ENCODE measurements around the gene IMPA2.
"Not testable (repeated sequence)": the region's sequence is repeated elsewhere in the genome, so short reads cannot be mapped to it uniquely, and the experiment has no call there.

IMPA2 gene

GRCh38 chr18:12053289-12053688 is 72.0 kb downstream of the IMPA2 start:
- peak; percentile 81 for DNase-seq

GRCh38 chr18:12056034-12056883 is 75.0 kb downstream of the IMPA2 start:
- no peak for DNase-seq

DNA sequence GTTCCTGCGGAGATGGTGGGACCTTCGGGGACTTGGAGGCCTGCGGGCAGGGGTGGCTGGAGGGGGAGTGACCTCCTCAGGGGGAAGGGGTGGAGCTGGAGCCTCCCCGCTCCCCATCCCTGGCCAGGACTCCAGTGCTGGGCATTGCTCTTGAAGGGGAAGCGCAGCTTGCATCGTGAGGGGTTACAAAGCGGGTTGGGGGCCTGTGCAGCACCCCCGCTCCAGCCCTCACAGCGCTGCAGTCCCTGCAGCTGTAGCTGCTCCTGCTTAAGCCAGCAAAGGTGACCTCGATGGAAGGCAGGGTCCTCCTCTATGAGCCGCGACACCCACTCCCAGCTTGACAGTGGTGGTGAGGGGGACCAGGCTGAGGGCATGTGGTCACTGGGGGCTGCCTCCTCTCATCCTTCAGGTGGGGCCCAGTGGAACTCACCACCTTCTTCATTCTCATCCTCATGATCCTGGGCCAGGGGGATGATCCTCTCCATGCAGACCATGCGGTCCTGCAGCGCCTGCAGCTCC is 75.6 kb downstream of the IMPA2 start:
- DNase-seq: no peak

- no peak for DNase-seq
Observed at GRCh38 chr18:12057419-12058039, 76.2 kb downstream of the IMPA2 start.

- no peak for DNase-seq
Observed at GRCh38 chr18:12059334-12060181, 78.3 kb downstream of the IMPA2 start.

DNA sequence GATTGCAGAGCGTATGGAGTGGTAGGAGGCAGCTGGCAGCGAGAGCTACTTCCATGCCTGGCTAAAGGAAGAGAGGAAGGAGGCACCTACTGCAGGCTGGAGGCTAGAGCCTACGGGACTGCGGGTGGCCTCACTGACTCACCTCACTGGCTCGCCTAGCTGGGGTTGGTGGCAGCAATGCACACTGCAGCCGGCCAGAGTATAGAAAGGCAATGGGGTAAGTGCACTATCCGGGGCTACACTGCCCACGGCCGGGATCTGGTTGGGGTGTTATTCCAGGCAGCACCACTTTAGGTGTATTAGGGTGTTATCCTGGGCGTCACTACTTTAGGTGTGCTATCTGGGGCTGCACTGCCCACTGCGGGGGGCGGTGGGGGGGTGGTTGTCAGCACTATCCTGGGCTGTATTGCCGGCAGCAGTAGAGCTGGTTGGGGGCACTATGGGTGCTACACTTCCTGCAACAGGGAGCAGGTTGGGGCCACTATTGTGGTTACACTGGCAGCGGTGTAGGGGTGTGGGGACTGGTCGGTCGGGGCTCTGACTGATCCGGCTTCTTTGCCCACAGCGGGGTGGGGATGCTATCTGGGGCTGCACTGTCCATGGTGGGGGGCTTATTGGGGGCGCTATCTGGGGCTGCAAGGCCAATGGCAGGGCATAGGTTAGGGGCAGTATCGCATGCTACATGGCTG is 79.0 kb downstream of the IMPA2 start:
- DNase-seq: no peak

DNA sequence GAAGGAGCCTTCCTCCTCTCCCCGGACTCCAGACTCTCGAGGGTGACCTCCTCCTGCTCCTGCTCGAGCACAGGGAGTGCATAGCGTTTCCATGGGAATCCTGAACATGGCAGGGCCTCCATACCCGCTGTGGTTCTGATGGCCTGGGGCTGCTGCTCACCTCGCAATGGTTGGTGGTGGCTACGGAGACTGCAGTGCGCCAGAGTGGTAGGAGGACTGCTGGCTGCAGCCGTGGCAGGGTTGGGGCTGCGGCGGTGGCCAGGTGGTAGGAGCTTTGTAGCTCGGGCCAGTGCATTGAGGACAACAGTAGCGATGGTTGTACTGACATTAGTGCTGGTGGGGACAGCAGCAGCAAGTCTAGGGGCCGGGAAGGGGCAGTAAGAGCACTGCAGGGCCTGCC is 80.4 kb downstream of the IMPA2 start:
- no peak for DNase-seq

- DNase-seq: no peak
Observed at GRCh38 chr18:12062974-12063373, 81.7 kb downstream of the IMPA2 start.

GRCh38 chr18:12064086-12064763 is 82.9 kb downstream of the IMPA2 start:
- DNase-seq: no peak

DNA sequence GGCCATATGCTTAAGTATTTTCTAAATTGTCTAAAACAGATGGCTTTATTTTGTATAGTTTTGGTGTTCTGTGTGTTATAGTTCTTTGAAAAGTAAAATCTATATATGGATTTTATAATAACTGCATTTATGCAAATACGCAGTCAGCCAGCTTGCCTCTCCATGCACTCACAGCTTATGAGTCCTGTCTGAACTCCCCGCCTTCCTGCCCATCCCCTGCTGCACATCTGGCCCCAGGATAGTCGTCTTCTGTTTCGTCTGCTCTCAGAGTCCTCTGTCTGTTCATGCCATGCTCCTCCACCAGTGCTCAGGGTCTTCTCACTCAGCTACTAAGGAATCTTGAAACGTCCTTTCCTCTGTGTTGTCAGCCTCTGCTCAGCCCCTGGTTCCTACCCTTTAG is 84.1 kb downstream of the IMPA2 start:
- no peak for DNase-seq

DNA sequence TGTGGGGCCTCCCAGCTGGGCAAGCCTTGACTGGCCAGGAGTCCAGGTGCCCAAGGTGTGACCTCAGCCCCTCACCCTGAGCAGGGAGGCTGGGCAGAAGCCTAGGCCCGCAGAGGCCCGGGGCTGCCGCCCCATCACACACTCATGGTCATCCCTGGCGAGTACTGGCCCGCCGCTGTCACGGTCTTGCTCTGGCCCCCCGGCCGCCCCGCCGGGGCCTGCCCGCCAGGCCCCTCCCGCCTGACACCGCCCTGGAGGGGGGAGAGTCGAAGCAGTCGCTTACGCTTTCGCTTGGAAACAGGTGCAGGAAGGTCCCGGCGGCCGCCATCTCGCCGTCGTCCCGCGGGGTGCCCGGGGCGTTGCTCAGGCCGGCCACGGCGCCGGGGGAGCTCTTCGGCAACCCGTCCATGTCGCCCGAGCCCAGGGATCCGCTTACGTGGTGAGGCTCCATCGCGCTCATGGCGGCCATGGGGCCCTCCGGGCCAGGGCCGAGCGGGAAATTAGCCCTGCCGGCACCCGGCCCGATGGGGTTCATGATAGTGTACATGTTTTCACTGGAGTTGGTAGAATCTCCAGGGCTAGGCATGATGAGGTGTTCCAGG is 85.7 kb downstream of the IMPA2 start:
- DNase-seq: no peak

DNA sequence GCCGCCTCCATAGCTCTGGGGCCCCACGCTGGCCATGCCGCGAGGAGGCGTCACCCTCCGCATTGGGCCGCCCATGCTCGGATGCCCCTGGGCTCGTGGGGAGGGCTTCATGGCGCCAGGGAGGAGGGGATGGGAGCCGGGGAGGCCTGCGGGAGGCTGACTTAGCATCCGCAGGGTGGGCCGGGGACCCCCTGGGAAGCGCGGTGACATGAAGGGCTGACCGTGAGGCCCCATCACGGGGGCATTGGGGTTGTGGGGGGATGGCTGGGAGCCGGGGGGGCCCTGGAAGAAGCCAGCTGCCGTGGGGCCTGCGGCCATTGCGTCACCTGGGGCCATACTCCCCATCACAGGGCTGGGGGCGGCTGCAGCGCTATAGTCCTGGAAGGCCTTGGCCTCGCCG is 86.4 kb downstream of the IMPA2 start:
- DNase-seq: no peak

GRCh38 chr18:12068316-12068949 is 87.1 kb downstream of the IMPA2 start:
- DNase-seq: not testable (repeated sequence)

DNA sequence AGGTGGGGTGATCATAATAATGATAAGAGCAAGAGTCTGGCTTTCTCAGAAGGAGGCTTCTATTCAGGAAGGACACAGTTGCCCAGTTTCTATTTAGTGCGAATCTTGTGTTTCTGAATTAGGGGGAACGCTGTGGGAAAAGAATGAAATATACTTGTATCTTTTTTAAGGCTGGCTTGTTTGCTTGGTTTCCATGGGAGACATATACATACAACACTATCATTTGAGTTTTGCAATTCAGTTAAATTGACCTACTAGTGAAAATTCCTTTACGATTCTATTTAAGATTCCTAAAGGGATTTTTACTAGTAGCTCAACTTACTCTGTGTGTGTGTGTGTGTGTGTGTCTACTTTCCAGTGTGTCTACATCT is 87.6 kb downstream of the IMPA2 start:
- no peak for DNase-seq

DNA sequence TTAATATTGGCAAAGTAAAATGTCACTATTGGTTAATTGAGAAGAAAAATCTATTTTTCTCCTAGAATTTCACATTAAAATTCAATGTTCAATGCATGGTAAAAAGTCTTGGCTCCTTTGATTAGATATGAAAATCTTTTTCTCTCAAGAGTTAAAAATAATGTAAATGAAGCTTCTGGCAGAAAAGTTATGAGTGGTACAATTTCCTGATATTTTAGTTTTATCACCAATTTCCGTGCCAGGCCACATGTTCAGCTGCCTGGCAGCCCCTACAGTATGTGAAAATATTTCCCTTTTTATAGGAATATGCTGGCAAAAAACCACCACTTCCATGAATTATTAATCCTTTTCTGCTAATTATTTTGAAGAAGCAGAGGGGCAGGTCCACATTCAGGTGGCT is 89.8 kb downstream of the IMPA2 start:
- DNase-seq: not testable (repeated sequence)

GRCh38 chr18:12072996-12073395 is 91.7 kb downstream of the IMPA2 start:
- peak; percentile 44 for DNase-seq

DNA sequence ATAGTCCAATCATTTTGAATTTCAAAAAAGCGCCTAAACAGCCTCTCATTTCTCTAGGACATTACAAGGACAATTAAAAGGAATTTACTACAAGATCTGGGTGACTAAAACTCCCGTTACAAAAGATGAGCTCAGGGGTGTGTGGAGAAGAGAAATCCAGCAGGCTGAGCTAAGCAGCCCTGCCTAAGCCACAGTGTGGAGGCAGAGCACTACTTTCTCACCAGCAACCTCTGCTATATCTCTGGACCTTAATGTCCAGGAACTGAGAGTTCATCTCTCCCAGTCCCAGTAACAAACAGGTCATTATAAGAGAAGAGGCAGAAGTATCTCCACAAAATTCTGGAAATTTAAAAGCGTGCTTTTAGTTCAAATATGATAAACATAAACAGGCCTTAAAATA is 93.4 kb downstream of the IMPA2 start:
- DNase-seq: no peak

- DNase-seq: peak; percentile 18
Observed at GRCh38 chr18:12076424-12077140, 95.3 kb downstream of the IMPA2 start.

DNA sequence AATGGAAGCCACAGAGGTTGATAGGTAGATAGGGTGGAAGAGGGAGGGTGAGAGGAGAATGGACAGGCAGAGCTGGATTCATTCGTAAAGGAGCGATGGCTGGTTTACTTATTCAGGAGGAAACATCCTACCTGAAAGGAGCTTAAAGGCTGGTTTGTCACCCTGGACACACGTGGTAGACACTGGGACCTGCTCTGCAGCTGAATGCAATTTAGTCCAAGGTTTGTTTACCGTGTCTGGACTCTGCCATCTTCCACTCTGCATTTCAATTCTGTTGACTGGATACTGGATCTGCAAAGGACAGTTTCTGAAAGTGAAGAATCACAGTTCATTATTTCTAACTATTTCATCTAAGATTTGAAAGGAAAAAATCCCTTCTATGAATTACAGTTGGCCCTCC is 96.7 kb downstream of the IMPA2 start:
- DNase-seq: not testable (repeated sequence)

DNA sequence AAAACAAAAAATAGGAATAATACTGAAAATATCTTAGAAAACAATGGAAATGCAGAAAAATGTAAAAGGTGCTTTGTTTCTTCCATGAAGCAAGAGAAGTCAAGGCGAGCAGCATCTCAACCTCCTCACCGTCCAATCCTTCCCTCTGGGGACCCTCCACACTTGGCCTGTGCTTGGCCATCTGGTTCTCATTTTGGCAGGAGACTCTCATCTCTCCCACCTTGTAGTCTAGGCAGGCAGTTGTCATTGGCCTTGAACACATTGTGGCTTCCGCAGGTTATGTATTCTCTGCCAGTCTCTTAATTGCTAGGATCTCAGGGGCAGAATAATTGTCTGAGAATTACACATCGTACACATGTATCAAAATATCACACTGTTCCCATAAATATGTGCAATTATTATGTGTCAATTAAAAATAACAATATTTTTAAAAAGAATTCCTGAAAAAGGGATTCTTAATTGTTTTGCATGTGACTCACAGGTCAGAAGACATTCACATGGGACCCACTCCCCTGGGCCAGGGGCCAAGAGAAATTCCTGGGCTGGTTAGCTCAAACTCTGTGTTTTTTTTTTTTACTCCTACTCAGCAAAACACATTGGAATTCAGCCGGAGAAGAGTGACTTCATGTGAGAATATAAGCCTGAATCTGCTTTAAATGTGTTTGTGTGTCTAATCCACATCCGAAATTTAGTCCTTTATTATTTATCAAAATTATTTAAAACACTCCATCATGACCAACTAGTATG is 98.4 kb downstream of the IMPA2 start:
- DNase-seq: no peak

Measured in inflammatory macrophage treated with lipopolysaccharide for 4 hours (primary cell).